GM18499 (cell line): ENCODE data around the gene JUN.

Experiments
- ATAC-seq: cut with Tn5 transposase; IDR thresholded peaks from one replicate; pipeline ENCODE4 v1.9.1; 2021; ENCODE audit warnings: moderate number of reproducible peaks; ENCODE audit not compliant: insufficient read depth, unreplicated experiment

The JUN gene

DNA sequence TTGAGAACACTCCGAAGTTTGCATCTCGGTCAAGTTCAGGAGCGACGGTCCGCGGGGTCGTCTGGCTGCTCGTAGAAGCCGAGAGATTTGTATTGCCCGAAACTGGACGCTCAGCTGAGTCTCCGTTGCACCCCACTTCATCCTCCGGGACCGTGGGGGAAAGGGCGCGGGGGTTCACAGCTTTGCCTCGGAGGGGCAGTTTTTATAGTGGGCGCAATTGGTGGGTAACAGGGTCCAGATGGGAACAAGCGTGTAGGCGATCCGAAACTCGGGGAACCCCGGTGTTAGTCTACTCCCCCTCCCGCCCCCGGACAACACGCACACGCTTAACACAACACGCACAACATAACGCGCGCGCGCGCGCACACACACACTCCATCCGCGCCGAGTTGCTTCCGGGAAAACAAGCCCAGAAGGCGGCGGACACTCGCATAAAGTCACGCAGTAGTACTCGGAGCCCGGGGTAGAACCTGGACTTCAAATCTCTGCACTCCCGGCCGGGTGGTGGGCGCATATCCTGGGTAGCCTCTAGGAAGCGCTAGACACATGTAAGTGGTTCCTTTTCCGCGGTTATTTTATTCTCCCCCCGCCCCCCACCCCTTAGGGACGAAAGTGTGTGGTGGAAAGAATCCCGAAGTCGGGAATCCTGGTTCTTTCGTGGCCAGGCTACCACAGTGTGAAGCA, 1.1 kb upstream of the JUN start:
- ATAC-seq: no peak

DNA sequence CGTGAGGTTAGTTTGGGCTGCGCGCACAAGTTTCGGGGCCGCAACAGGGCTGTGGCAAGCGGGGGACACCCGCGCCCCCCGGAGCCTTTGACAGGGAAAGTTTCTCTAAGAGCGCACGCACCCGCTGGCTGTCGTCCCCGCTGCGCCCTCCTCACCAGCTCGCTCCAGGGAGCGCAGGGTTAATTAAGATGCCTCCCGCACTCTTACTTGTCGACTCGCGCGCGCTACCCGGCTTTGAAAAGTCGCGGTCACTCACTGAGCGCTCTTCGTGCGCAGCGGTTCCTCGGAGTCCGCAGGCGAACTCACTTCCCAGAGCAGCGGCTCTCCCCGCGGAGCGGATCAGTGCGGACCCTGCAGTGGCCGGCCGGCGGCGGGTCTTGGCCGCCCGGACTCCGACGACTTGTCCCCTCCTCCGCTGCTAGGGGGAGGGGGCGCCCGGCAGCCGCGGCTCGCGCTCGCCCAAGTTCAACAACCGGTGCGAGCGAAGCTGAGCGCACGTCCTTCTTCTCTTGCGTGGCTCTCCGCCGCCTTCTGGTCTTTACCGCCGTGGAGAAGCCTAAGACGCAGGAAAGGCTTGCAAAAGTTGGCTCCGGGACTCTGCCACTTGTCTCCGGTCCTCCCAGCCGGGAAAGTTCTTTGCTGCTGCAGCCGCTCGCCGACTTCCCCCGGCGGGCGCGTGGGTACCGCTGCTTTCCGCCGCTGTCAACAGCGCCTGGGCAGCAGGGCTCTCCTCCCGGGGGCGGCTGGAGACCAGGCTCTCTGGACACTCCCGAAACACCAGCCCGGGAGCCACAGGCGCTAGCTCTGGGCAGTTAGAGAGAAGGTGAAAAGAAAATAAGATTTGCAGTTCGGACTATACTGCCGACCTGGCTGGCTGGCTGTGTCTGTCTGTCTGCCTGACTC, 506 bp downstream of the JUN start:
- ATAC-seq: no peak

DNA sequence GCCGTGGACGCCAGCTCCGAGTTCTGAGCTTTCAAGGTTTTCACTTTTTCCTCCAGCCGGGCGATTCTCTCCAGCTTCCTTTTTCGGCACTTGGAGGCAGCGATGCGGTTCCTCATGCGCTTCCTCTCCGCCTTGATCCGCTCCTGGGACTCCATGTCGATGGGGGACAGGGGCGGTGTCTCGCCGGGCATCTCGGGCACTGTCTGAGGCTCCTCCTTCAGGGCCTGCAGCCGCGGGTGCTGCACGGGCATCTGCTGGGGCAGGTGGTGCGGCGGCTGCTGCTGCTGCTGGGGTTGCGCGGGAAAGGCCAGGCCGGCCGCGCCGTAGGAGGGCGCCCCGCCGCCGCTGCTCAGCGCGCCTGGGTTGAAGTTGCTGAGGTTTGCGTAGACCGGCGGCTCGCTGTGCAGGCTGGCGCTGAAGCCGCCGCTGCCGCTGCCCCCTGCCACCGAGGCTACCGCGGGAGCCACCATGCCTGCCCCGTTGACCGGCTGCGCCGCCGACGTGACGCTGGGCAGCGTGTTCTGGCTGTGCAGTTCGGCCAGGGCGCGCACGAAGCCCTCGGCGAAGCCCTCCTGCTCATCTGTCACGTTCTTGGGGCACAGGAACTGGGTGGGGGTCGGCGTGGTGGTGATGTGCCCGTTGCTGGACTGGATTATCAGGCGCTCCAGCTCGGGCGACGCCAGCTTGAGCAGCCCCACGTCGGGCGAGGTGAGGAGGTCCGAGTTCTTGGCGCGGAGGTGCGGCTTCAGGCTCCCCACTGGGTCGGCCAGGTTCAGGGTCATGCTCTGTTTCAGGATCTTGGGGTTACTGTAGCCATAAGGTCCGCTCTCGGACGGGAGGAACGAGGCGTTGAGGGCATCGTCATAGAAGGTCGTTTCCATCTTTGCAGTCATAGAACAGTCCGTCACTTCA, 1.4 kb downstream of the JUN start:
- ATAC-seq: no peak

DNA sequence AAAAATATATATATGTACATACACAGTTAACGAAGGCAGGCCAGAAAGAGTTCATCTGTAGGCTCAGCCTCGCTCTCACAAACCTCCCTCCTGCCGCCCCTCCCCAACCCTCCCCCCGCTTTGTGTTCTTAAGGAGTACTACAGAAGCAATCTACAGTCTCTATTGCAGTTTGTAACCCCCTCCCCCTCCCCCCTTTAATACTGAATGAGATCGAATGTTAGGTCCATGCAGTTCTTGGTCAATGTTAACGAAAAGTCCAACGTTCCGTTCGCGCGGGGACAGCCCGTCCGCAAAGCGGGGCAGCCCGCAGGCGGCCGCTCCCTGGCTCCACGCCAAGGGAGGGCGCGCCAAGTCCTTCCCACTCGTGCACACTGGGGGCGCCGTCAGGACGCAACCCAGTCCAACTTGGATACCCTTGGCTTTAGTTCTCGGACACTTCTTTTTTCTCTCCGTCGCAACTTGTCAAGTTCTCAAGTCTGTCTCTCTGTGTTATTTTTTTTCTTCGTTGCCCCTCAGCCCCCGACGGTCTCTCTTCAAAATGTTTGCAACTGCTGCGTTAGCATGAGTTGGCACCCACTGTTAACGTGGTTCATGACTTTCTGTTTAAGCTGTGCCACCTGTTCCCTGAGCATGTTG, 2.2 kb downstream of the JUN start:
- ATAC-seq: no peak

DNA sequence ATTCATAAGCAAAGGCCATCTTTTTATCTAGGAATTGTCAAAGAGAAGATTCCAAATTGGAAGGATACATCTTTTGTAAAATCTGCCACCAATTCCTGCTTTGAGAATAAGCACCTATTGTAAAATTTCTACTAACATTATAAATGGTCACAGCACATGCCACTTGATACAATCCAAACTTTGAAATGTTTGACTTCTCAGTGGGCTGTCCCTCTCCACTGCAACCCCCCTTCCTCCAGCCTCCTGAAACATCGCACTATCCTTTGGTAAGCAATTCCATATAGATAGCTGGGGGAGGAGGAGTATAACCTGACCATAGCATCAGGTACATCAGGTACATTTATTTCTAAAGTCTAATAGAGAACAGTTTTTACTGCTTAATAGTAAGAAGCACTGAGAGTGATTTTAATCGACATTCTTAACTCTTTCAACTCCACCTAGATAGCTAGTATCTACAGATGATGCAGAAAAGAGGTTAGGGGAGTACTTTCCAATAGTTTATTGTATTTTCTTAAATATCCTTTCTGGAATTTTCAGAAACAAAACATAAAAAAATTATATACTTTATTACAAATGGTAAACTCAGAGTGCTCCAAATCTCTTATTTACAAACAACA, 2.9 kb downstream of the JUN start:
- ATAC-seq: no peak

DNA sequence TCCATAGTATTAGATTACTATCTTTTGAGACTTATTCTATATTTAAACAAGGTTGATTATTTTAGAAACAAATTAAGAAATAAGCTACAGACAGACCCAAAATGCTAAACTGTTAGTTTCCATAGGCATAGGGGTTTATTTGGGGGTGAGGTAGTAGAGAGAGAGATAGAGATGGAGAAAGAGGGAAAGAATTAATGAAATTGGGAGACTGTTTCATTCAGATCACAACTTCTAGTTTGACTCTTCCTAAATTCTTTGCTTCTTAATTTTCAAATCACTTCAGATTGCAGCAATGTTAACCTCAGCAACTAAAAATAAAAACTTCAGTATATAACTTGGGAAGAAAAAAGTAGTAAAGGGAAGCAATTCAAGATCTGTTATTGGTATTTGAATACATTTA, 3.4 kb downstream of the JUN start:
- no peak for ATAC-seq

DNA sequence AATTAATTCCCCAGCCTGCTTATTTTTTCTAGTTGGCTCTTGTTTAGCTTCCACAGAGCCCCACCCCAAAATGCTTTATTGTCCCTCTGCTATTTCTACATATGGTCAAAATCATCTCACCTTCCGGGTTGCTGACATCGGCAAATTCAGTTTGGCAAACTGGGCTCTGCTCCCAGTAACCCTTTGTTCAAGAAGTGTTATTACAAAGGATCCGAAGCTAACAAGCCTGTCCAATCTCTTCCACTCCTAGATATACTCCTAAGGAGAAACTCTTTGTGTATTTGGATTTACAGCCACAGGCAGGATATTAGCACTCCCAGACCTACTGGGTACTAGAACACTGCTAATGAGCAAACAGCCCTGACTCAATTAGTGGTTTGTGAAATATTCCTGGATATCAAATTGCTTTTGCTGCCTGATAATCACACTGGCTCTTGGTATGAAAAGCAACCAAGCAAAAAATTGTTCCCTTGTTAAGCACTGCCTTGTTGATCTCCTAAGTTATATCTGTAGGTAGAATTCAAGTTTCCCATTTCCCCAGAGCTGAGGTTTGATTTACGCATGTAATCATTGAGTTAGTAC, 4.0 kb downstream of the JUN start:
- no peak for ATAC-seq

DNA sequence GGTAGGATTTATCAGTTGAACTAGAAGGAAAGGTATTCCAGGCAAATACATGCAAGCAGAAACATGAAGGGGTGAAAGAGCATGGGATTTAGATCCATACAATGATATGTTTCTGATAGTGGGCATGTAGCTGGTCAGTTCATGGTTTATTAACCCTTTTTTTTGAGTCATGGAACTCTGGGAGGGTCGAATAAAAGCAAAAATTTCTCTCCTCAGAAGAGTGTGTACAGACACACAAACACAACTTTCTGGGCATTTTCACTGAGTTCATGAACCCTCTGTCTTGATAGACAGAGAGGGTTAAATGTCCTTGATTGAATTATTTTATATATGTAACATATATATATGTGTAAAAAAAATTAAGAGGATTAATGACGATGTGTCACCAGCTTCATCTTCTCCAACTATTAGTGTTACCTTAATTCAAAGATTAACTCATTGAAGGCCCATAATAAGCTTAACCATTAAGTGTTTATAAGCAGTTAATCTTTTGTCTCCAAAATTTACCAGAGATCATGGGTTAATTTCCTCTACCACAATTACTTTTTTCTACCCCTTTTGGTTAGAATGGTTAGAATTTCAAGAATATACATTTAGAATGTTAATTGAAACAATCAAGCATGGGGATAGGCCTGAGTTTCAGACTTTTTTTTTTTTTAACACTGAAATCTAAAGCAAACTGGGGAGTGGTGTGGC, 4.6 kb downstream of the JUN start:
- no peak for ATAC-seq

DNA sequence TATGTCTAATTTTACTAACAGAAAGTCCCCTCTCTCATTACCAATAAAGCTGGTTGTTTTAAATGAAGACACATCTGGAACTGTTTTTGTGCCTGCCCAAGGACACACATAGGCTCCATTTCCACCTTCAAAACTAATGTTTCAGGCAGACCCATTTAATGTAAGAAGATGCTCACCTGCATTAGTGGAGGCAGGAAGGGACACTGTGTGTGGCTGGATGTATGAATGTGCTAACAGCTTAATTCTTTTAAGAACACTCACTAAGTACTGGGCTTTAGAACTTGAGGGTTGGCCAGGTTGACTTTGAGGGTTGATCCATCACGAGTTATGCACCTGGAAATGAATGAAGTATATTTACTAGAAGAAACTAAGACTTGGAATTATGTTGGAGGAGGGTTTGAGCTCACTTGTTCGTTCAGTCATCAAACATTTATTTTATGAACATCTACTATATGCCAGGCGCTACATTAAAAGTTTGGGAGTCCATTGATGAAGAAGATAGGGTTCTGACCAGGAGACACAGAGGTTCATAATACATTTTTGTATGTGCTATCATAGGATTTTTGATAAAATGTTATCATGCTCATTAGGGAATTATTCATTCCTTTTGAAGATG, 5.4 kb downstream of the JUN start:
- ATAC-seq: no peak

DNA sequence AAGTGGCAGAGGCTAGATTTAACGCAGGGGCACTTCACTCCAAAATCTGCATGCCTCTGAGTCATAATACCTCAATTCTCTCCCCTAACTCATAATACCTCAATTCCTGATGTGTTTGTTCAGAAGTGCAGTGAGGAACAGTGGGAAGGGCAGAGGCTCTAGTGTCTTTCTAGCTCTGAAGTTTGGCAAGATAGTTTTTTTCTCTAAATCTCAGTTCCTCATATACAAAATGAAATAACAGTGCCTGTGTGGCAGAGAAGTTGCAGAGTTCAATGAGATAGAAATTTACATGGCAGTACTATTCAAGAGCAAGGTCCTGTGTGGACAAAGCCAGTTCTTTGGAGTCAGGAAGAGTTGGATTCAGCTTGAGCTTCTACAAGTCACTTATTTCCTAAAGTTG, 9.8 kb downstream of the JUN start:
- no peak for ATAC-seq

DNA sequence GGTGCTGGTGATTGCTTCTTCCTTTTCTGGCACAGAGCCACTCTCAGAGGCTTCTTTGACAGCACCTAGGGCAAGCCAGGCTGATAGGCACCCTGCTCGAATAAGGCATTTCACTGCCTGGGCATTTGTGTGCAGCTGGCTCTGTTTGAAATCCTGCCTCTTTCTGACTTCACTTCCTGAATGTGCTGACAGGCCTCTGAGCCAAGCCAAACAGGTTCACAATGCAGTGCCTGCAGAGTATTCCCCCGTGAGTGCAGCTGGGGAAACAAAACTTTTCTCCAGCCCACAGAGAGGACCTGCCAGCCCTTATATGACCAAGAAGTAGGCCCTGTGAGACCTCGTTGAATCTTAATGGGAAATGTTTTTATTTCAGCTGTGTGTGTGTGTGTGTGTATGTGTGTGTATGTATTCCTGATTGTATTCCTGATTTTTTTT, 10.4 kb downstream of the JUN start:
- peak; percentile 50 for ATAC-seq

DNA sequence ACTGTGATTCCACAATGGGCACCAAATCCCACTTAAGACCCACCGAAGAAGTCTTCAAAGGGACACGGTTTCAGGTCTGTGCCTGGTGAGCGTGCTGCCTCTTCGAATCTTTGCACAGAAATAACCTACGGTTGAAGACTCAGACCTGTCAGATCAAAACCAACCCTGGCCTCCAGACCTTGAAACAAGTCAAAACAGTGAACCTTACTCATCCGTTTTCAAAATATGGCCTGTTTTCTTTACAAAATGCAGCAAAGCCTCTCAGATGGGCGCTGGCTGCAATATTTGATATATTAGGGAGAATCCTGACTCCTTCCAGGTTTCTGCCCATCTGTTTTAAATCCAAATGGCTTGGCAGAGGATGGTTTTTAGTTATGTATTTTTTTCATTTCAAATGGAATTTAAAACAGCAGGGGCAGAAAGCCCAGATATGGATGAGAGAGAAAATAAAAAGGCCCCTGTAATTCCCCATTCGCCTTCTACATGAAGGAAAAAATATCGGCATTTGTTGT, 14.0 kb downstream of the JUN start:
- no peak for ATAC-seq

DNA sequence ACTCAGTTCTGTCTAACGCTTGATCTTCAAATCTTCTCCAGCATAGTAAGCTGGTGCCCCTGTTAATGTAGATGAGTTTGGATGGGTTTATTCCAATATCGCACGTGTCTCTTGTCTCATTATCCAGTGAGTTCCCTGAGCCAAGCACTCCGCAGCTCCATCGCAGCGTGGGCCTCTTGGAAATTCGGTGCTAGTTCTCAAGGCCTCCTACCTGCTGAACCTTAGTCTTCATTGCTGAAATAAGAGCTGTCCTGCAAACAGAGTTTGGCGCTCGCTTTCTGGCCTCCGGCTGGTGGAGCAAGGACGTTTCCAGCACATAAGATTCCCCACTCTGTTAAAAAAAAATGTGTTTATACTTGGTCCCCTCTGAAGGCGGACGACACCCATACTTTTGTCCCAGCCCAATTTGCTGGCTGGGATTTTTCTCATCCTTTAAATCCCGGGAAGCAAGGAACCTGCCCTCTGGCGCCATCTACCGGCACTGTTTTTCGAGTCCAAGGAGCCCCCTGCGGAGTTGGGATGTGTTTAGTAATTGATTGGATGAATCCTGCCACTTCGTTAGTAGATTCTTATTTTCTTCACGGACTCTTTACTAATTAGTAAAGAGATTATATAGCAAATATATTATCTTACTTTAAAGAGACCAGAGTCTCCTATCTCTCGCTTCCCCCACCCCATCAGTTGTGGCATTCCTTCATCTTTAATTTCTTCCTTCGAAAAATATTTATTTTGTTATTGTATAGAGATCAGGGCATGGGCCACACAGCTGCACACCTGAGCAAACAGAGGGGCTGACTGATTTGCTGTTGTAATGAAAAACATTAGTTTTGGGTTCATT, 14.7 kb downstream of the JUN start:
- ATAC-seq: no peak

DNA sequence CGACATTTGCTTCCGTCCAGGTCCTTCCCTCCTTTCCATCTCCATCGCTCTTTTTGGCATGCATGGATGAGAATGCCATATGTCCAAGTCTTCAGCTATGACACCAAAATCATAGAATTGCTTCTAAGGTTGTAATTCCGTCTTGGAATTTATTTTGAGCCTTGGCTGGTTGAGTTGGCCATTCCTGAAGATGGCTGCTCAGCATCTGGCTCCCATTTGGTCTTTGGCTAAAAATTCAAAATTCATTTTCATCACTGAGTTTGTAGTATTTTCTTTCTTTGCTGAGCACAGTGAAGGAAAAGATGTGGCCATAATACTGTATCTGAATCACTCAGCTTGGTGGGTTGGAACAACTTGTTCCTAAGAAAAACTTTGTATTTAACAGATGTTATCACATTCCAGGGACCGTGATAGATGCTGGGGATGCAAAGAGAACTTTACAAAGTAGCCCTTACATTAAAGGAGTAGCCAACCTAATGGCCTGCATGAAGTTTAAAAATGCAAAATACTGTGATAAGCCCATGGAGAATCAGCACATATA, 15.6 kb downstream of the JUN start:
- no peak for ATAC-seq

DNA sequence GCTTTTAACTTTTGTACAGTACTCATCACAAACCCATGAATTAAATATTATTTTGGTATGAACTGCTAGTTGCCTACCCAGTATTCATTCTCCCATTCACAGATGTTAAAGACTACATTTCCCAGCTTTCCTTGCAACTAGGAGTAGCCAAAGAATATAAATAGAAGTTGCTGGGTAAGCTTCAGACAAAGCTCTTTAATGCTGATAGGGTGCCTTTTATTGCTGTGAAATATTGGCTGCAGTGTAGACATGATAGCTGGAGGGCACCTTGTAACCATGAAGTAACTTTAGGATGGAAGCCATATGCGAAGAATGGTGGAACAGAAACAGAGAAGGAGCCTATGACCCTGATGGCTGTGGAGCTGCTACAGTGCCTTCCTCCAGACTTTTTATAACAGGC, 16.7 kb downstream of the JUN start:
- ATAC-seq: no peak

DNA sequence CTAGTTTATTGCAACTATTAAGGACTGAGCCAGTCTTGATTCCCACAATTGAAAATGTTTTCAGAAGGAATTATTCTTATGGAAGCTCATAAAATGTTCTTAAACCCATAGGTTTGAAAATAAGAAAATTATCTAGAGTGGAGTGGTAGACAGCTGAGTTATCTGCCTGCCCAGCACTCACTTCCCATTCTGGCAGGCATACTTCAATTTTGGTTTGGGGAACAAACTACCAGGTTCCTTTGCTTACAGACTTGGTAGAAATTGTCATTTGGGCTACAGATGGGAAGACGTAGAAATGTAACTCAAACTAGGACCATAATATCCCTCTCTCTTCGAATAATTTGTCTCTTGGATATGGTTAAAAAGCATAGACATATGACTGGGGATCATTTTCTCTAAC, 18.4 kb downstream of the JUN start:
- ATAC-seq: no peak

DNA sequence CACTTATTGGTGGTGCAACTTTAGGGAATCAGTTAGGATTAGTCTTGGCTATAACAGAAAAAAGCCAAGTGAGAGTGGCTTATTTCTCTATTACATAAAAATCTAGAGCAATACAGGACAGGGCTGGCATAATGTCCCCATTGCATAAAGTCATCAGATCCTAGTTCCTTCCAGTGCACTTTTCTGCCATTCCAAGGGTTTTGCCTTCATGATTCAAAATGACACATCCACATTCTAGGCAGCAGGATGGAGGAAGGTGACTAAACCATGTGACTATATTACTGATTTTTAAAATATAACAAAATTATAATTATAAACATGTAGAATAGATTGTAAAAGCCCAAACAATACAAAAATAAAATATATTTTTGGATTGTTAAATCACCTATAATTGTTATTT, 18.8 kb downstream of the JUN start:
- no peak for ATAC-seq
